SK-N-SH treated with all-trans-retinoic acid at 6 μM for 48 hours (cell line): ENCODE measurements around the gene FUT7.

Source experiments
- ATAC-seq: fragments of 200-7000 bp; cut with Tn5 transposase; 3 replicates; pipeline ENCODE4 v1.9.1; 2020; ENCODE audit warnings: mild to moderate bottlenecking, moderate library complexity
- ARNTL ChIP-seq: fragments of 450-650 bp; formaldehyde crosslinking; IDR thresholded peaks from 2 replicates; pipeline ENCODE4 v1.5.0; 2020; ENCODE audit warnings: low read depth, mild to moderate bottlenecking, moderate library complexity, borderline replicate concordance
- BACH2 ChIP-seq: fragments of 250-450 bp; sonication (Bioruptor Pico); IDR thresholded peaks from 2 replicates; pipeline ENCODE4 v1.9.0; 2021; ENCODE audit warnings: mild to moderate bottlenecking, borderline replicate concordance
- CSDC2 ChIP-seq: fragments of 250-450 bp; sonication (Bioruptor Pico); IDR thresholded peaks from 2 replicates; pipeline ENCODE4 v1.5.0; 2020; ENCODE audit warnings: mild to moderate bottlenecking, moderate library complexity
- ESRRG ChIP-seq: fragments of 250-450 bp; sonication (Bioruptor Pico); IDR thresholded peaks from 2 replicates; pipeline ENCODE4 v1.6.1; 2021; ENCODE audit warnings: mild to moderate bottlenecking
- GLIS3 ChIP-seq: fragments of 250-450 bp; sonication (Bioruptor Pico); IDR thresholded peaks from 2 replicates; pipeline ENCODE4 v1.5.0; 2020; ENCODE audit warnings: mild to moderate bottlenecking, moderate library complexity
- ISL1 ChIP-seq: fragments of 250-450 bp; sonication (Bioruptor Pico); IDR thresholded peaks from 2 replicates; pipeline ENCODE4 v2.1.2; 2022; ENCODE audit warnings: mild to moderate bottlenecking, moderate library complexity
- RARB ChIP-seq: fragments of 250-450 bp; sonication (Bioruptor Pico); IDR thresholded peaks from 2 replicates; pipeline ENCODE4 v1.8.0; 2021; ENCODE audit warnings: mild to moderate bottlenecking, moderate library complexity
- SNAI2 ChIP-seq: fragments of 250-450 bp; sonication (Bioruptor Pico); IDR thresholded peaks from 2 replicates; pipeline ENCODE4 v1.5.0; 2020; ENCODE audit warnings: mild to moderate bottlenecking, moderate library complexity
- TCF4 ChIP-seq: fragments of 250-450 bp; sonication (Bioruptor Pico); IDR thresholded peaks from 2 replicates; pipeline ENCODE4 v1.8.0; 2021; ENCODE audit warnings: mild to moderate bottlenecking, moderate library complexity, borderline replicate concordance
- TOX ChIP-seq: fragments of 250-450 bp; sonication (Bioruptor Pico); IDR thresholded peaks from 2 replicates; pipeline ENCODE4 v1.8.0; 2021; ENCODE audit warnings: mild to moderate bottlenecking, moderate library complexity, borderline replicate concordance
- ZC3H10 ChIP-seq: fragments of 250-450 bp; sonication (Bioruptor Pico); IDR thresholded peaks from 2 replicates; pipeline ENCODE4 v1.5.1; 2021; ENCODE audit warnings: mild to moderate bottlenecking, moderate library complexity
- ZFP30 ChIP-seq: fragments of 450-650 bp; formaldehyde crosslinking; IDR thresholded peaks from 2 replicates; pipeline ENCODE4 v1.5.0; 2022; ENCODE audit warnings: mild to moderate bottlenecking, moderate library complexity
- ZNF70 ChIP-seq: fragments of 450-650 bp; formaldehyde crosslinking; IDR thresholded peaks from 2 replicates; pipeline ENCODE4 v1.5.0; 2020; ENCODE audit warnings: mild to moderate bottlenecking, moderate library complexity
- TF ChIP-seq, protein P1 (sequence below): fragments of 250-450 bp; sonication (Bioruptor Pico); IDR thresholded peaks from 2 replicates; pipeline ENCODE4 v1.5.0; 2020; ENCODE audit warnings: mild to moderate bottlenecking, moderate library complexity
- TF ChIP-seq, protein P2 (sequence below): fragments of 250-450 bp; sonication (Bioruptor Pico); IDR thresholded peaks from 2 replicates; pipeline ENCODE4 v1.8.0; 2020; ENCODE audit warnings: mild to moderate bottlenecking, moderate library complexity, borderline replicate concordance
- TF ChIP-seq, protein P3 (sequence below): fragments of 250-450 bp; sonication (Bioruptor Pico); IDR thresholded peaks from 2 replicates; pipeline ENCODE4 v1.5.1; 2020; ENCODE audit warnings: low read depth, mild to moderate bottlenecking, moderate library complexity
- TF ChIP-seq, protein P4 (sequence below): fragments of 250-450 bp; sonication (Bioruptor Pico); IDR thresholded peaks from 2 replicates; pipeline ENCODE4 v1.5.1; 2021; ENCODE audit warnings: mild to moderate bottlenecking, moderate library complexity
- TF ChIP-seq, protein P5 (sequence below): fragments of 250-450 bp; sonication (Bioruptor Pico); IDR thresholded peaks from 2 replicates; pipeline ENCODE4 v1.8.0; 2021; ENCODE audit warnings: low read depth, mild to moderate bottlenecking, moderate library complexity, borderline replicate concordance

FUT7 gene

DNA sequence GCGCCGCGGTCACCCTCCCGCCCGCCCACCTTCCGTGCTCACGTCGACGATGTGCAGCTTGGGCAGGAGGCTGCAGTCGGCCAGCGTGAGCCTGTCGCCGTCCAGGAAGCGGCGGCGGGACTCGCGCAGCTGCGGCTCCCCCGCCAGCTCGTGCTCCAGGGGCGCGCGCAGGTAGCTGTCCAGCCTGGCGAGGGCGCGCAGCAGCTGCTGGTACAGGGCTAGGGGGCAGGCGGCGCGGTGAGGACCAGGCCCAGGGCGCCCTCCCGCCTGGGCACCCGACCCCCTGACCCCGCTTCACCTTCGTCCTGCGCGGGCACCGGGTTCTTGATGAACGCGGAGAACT is 37.0 kb downstream of the FUT7 start:
- TF ChIP-seq, protein P1, sequence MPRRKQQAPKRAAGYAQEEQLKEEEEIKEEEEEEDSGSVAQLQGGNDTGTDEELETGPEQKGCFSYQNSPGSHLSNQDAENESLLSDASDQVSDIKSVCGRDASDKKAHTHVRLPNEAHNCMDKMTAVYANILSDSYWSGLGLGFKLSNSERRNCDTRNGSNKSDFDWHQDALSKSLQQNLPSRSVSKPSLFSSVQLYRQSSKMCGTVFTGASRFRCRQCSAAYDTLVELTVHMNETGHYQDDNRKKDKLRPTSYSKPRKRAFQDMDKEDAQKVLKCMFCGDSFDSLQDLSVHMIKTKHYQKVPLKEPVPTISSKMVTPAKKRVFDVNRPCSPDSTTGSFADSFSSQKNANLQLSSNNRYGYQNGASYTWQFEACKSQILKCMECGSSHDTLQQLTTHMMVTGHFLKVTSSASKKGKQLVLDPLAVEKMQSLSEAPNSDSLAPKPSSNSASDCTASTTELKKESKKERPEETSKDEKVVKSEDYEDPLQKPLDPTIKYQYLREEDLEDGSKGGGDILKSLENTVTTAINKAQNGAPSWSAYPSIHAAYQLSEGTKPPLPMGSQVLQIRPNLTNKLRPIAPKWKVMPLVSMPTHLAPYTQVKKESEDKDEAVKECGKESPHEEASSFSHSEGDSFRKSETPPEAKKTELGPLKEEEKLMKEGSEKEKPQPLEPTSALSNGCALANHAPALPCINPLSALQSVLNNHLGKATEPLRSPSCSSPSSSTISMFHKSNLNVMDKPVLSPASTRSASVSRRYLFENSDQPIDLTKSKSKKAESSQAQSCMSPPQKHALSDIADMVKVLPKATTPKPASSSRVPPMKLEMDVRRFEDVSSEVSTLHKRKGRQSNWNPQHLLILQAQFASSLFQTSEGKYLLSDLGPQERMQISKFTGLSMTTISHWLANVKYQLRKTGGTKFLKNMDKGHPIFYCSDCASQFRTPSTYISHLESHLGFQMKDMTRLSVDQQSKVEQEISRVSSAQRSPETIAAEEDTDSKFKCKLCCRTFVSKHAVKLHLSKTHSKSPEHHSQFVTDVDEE (CRISPR knock-in tag): no peak
- TF ChIP-seq ZNF70 (CRISPR knock-in tag) (no peak), CSDC2 (no peak), ISL1 (no peak), ARNTL (CRISPR knock-in tag) (no peak), RARB (no peak), SNAI2 (no peak), GLIS3 (CRISPR knock-in tag) (no peak), ZC3H10 (CRISPR knock-in tag) (no peak), TOX (CRISPR knock-in tag) (no peak), ZFP30 (CRISPR knock-in tag) (no peak), ESRRG (no peak)
- TF ChIP-seq, protein P2, sequence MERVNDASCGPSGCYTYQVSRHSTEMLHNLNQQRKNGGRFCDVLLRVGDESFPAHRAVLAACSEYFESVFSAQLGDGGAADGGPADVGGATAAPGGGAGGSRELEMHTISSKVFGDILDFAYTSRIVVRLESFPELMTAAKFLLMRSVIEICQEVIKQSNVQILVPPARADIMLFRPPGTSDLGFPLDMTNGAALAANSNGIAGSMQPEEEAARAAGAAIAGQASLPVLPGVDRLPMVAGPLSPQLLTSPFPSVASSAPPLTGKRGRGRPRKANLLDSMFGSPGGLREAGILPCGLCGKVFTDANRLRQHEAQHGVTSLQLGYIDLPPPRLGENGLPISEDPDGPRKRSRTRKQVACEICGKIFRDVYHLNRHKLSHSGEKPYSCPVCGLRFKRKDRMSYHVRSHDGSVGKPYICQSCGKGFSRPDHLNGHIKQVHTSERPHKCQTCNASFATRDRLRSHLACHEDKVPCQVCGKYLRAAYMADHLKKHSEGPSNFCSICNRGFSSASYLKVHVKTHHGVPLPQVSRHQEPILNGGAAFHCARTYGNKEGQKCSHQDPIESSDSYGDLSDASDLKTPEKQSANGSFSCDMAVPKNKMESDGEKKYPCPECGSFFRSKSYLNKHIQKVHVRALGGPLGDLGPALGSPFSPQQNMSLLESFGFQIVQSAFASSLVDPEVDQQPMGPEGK (CRISPR knock-in tag): no peak
- TF ChIP-seq, protein P3, sequence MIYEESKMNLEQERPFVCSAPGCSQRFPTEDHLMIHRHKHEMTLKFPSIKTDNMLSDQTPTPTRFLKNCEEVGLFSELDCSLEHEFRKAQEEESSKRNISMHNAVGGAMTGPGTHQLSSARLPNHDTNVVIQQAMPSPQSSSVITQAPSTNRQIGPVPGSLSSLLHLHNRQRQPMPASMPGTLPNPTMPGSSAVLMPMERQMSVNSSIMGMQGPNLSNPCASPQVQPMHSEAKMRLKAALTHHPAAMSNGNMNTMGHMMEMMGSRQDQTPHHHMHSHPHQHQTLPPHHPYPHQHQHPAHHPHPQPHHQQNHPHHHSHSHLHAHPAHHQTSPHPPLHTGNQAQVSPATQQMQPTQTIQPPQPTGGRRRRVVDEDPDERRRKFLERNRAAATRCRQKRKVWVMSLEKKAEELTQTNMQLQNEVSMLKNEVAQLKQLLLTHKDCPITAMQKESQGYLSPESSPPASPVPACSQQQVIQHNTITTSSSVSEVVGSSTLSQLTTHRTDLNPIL: no peak
- TF ChIP-seq, protein P4, sequence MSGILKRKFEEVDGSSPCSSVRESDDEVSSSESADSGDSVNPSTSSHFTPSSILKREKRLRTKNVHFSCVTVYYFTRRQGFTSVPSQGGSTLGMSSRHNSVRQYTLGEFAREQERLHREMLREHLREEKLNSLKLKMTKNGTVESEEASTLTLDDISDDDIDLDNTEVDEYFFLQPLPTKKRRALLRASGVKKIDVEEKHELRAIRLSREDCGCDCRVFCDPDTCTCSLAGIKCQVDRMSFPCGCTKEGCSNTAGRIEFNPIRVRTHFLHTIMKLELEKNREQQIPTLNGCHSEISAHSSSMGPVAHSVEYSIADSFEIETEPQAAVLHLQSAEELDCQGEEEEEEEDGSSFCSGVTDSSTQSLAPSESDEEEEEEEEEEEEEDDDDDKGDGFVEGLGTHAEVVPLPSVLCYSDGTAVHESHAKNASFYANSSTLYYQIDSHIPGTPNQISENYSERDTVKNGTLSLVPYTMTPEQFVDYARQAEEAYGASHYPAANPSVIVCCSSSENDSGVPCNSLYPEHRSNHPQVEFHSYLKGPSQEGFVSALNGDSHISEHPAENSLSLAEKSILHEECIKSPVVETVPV (CRISPR knock-in tag): no peak
- TF ChIP-seq, protein P5, sequence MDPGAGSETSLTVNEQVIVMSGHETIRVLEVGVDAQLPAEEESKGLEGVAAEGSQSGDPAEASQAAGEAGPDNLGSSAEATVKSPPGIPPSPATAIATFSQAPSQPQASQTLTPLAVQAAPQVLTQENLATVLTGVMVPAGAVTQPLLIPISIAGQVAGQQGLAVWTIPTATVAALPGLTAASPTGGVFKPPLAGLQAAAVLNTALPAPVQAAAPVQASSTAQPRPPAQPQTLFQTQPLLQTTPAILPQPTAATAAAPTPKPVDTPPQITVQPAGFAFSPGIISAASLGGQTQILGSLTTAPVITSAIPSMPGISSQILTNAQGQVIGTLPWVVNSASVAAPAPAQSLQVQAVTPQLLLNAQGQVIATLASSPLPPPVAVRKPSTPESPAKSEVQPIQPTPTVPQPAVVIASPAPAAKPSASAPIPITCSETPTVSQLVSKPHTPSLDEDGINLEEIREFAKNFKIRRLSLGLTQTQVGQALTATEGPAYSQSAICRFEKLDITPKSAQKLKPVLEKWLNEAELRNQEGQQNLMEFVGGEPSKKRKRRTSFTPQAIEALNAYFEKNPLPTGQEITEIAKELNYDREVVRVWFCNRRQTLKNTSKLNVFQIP (CRISPR knock-in tag): no peak
- no peak for ATAC-seq

DNA sequence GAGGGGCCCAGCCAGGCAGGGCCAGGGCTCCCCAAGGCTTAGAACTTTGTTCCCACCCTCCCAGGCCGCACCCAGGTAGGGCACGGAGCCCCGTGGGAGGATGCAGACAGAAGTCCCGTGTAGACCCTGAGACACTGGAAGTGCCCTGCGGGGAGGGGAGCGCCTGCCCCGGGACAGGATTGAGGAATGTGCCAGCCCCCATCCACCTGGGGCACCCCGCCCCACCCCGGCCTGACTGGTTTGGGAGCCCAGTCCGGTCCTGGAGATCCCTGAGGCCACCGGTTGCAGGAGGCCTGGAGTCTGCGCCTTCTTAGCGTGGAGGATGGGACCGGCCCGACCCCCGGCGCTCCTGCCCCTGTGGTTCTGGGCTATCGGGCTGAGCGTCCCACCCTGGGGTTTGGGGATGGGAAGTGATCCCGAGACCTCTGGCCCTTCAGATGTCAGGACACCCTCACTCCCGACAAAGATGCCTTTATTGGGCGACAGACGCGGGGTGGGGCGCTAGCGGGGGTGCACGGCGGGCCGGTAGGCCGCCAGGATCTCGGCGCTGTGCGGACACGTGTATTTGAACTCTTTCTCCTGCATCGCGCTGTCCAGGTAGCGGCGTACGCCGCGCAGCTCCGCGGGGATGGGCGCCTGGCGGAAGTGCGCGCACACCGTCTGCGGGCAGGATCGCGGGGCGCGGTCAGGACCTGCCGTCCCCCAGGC is 37.6 kb downstream of the FUT7 start:
- no peak for ATAC-seq
- TF ChIP-seq ZC3H10 (CRISPR knock-in tag): no peak
- TF ChIP-seq, all 23 proteins: peak for 0

DNA sequence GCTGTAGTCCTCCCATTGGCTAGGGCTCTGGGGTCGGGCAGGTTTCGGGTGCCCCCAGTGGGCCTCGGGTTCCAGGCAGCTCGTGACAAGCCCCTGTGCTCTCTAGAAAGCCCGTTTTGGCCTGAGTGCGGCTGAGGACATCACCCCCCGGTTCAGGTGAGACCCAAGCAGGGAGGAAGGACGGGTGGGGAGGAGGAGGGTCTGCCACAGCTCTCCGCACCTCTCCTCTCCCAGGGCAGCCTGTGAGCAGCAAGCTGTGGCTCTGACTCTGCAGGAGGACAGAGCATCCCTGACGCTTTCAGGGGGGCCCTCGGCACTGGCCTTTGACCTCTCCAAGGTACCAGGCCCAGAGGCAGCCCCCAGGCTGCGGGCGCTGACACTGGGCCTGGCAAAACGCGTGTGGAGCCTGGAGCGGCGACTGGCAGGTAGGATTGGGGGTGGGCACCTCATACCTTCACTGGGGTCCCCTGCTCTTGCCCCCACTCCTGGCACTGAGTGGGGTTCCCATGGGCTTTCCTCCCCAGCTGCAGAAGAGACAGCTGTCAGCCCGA is 39.0 kb downstream of the FUT7 start:
- no peak for ATAC-seq
- no peak for TF ChIP-seq RARB
- TF ChIP-seq, protein P1 (CRISPR knock-in tag): no peak
- TF ChIP-seq, protein P5 (CRISPR knock-in tag): no peak
- no peak for TF ChIP-seq SNAI2
- TF ChIP-seq, protein P2 (CRISPR knock-in tag): no peak
- no peak for TF ChIP-seq ZC3H10 (CRISPR knock-in tag)
- TF ChIP-seq, protein P3: no peak
- TF ChIP-seq BACH2 (CRISPR knock-in tag): no peak
- no peak for TF ChIP-seq GLIS3 (CRISPR knock-in tag)
- TF ChIP-seq TCF4 (CRISPR knock-in tag): no peak
- TF ChIP-seq ZFP30 (CRISPR knock-in tag): no peak
- TF ChIP-seq, all 23 proteins: peak for 0
